Caco-2 (cell line): ENCODE measurements around the gene ENTPD7. TPM values are rescaled to one million over a fixed set of nuclear protein-coding genes. Genes with fewer than 3 reads are reported as not detected.

Source experiments
- BruUV-seq: library from RNA; stranded (reverse); fragments of 400-500 nt; replicated peaks from 2 replicates; lab custom pipeline; 2021; lab: Mats Ljungman, UMichigan
- CTCF ChIA-PET: fragments of 300-600 bp; sonication (Branson Sonifier 250); formaldehyde crosslinking; loops from one replicate; lab custom pipeline; 2022; ENCODE audit warnings: antibody characterized with exemption; lab: Charles Lee
- POLR2A ChIA-PET: fragments of 300-600 bp; sonication (Branson Sonifier 250); formaldehyde crosslinking; loops from one replicate; lab custom pipeline; 2022; ENCODE audit warnings: antibody characterized with exemption; lab: Charles Lee
- DNase-seq, 2 experiments: peaks; one replicate each; pipeline versions ENCODE4 v3.0.0 to v3.0.0-alpha.2; 2020 to 2022
- H3K27me3 ChIP-seq: replicated peaks from 2 replicates; pipeline ENCODE4 v1.6.0; 2011; ENCODE audit warnings: low read length; ENCODE audit not compliant: control insufficient read depth, insufficient read depth
- H3K36me3 ChIP-seq: 2 replicates; pipeline ENCODE4 v1.5.1; 2011; ENCODE audit warnings: low read length; ENCODE audit not compliant: control insufficient read depth, insufficient read depth
- H3K4me1 ChIP-seq: fragments of 250-450 bp; sonication (Bioruptor Pico); 2 replicates; pipeline ENCODE4 v1.5.1; 2020; ENCODE audit warnings: mild to moderate bottlenecking
- H3K4me3 ChIP-seq: 2 replicates; pipeline ENCODE4 v1.5.1; 2011; ENCODE audit warnings: low read depth, mild to moderate bottlenecking, control low read depth, low read length
- H3K9me3 ChIP-seq: fragments of 250-450 bp; sonication (Bioruptor Pico); 2 replicates; pipeline ENCODE4 v1.5.1; 2020; ENCODE audit warnings: mild to moderate bottlenecking, moderate library complexity
- H3K27ac Mint-ChIP-seq: one replicate; pipeline ENCODE4 v1.8.0; 2022; ENCODE audit warnings: mixed read lengths; ENCODE audit not compliant: unreplicated experiment
- H3K27me3 Mint-ChIP-seq: one replicate; pipeline ENCODE4 v1.8.0; 2022; ENCODE audit warnings: mixed read lengths; ENCODE audit not compliant: insufficient read depth, unreplicated experiment
- H3K36me3 Mint-ChIP-seq: one replicate; pipeline ENCODE4 v1.8.0; 2022; ENCODE audit warnings: mild to moderate bottlenecking, mixed read lengths; ENCODE audit not compliant: insufficient read depth, unreplicated experiment
- H3K4me1 Mint-ChIP-seq: one replicate; pipeline ENCODE4 v1.8.0; 2022; ENCODE audit warnings: low read depth, mixed read lengths; ENCODE audit not compliant: unreplicated experiment
- H3K4me3 Mint-ChIP-seq: one replicate; pipeline ENCODE4 v1.8.0; 2022; ENCODE audit warnings: mild to moderate bottlenecking, moderate library complexity, mixed read lengths; ENCODE audit not compliant: unreplicated experiment
- H3K9me3 Mint-ChIP-seq: one replicate; pipeline ENCODE4 v1.8.0; 2022; ENCODE audit warnings: mixed read lengths; ENCODE audit not compliant: unreplicated experiment
- CTCF ChIP-seq, 2 experiments: fragments of 200-600 bp in 1 of 2; IDR thresholded peaks; 1 replicate in 1 of 2; 2 replicates in 1 of 2; pipeline versions ENCODE4 v1.5.1 to v1.8.0; 2011 to 2022; ENCODE audit warnings: antibody characterized with exemption in 1 of 2, control low read depth in 1 of 2, inconsistent platforms in 1 of 2, low read depth in 1 of 2, low read length in 1 of 2, mild to moderate bottlenecking in 1 of 2, moderate library complexity in 1 of 2; ENCODE audit not compliant: insufficient read depth in 1 of 2, severe bottlenecking in 1 of 2, unreplicated experiment in 1 of 2
- intact Hi-C: fragments of 100-400 bp; cut with micrococcal nuclease; formaldehyde crosslinking; loops from one replicate; pipeline ENCODE4 v1.10.0; 2022; ENCODE audit not compliant: unreplicated experiment
- total RNA-seq: library from RNA; stranded (reverse); gene quantifications from 2 replicates; pipeline ENCODE4 v1.2.3, GENCODE V29; 2022

ENTPD7 gene
- total RNA-seq, 1 experiment from 2014 or later = 36.0 TPM

DNA sequence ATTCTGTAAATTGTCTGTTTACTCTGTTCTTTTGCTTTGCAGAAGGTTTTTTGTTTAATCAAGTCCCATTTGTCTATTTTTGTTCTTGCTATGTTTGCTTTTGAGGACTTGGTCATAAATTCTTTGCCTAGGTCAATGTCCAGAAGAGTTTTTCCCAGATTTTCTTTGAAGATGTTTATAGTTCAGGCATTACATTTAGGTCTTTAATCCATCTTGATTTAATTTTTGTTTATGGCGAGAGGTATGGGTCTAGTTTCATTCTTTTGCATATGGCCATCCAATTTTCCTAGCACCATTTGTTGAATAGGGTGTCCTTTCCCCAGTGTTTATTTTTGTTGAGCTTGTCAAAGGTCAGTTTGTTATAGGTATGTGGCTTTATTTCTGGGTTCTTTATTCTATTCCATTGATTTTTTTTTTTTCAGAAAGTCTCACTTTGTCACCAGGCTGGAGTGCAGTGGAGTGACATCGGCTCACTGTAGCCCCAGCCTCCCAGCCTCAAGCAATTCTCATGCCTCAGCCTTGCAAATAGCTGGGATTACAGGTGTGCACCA, 11.6 kb upstream of the ENTPD7 start:
- no peak for TF ChIP-seq CTCF (IDR thresholded peaks at IDR 0.05; ENCODE audit: insufficient read depth in 1 of 2, low read depth in 1 of 2, low read length in 1 of 2, severe bottlenecking in 1 of 2, unreplicated experiment in 1 of 2)
- peaks cover 15% of the 10 kb centered on the region for H3K9me3 ChIP-seq
- intact Hi-C loops = loop anchor here (1.0 kb wide), 1 partner anchor 27 kb away; the partner anchor contains the start of gene SLC25A28
- peaks cover 59% of the 10 kb centered on the region for H3K4me1 ChIP-seq
- BruUV-seq = no TSS peak
- Mint-ChIP-seq H3K27me3 (no peaks in the 10 kb centered on the region), H3K4me3 (peak overlapping the region; percentile 61), H3K36me3 (peaks cover 8% of the 10 kb centered on the region), H3K27ac (peak overlapping the region; percentile 72), H3K4me1 (peaks cover 43% of the 10 kb centered on the region), H3K9me3 (peaks cover 11% of the 10 kb centered on the region)
- CTCF ChIA-PET = interaction anchor here (0.6 to 1.0 kb wide), 2 partner anchors 11 to 35 kb away, joined by 3 to 7 read pairs; partner anchors contain the start of gene ENTPD7
- H3K27me3 ChIP-seq = no peaks in the 10 kb centered on the region
- peaks cover 1% of the 10 kb centered on the region; the same call in 1 of the 2 replicates for H3K36me3 ChIP-seq
- no peak overlapping the region for H3K4me3 ChIP-seq
- POLR2A ChIA-PET = interaction anchor here (0.6 to 1.8 kb wide), 6 partner anchors 11 to 434 kb away, joined by 3 to 12 read pairs (median 5); partner anchors contain the start of genes COX15, CUTC, ENTPD7 and GOT1
- peak; percentile 59 to 69 for DNase-seq

DNA sequence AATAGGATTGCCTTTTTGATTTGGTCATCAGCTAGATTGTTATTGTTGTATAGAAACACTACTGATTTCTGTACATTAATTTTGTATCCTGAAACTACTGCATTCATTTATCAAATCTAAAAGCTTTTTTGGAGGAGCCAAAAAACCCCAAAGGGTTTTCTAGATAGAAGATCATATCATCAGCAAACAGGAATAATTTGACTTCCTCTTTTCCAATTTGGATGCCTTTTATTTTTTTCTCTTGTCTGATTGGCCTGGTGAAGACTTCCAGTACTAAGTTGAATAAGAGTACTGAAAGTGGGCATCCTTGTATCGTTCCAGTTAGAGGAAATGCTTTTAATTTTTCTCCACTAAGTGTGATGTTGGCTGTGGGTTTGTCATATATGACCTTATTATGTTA, 10.6 kb upstream of the ENTPD7 start:
- no peak for TF ChIP-seq CTCF (IDR thresholded peaks at IDR 0.05; ENCODE audit: insufficient read depth in 1 of 2, low read depth in 1 of 2, low read length in 1 of 2, severe bottlenecking in 1 of 2, unreplicated experiment in 1 of 2)
- DNase-seq = no peak
- Mint-ChIP-seq H3K9me3 (peaks cover 11% of the 10 kb centered on the region), H3K4me1 (peaks cover 52% of the 10 kb centered on the region), H3K27me3 (no peaks in the 10 kb centered on the region), H3K27ac (peak overlapping the region; percentile 72), H3K4me3 (peak overlapping the region; percentile 21), H3K36me3 (peaks cover 8% of the 10 kb centered on the region)
- intact Hi-C loops = no loop called here
- Histone ChIP-seq H3K9me3 (peaks cover 15% of the 10 kb centered on the region), H3K4me3 (no peak overlapping the region), H3K36me3 (peaks cover 1% of the 10 kb centered on the region; the same call in 1 of the 2 replicates), H3K27me3 (no peaks in the 10 kb centered on the region), H3K4me1 (peaks cover 70% of the 10 kb centered on the region)
- ChIA-PET CTCF (no interaction called here), POLR2A (interaction anchor here (1.8 kb wide), 1 partner anchor 28 kb away, joined by 9 read pairs; the partner anchor contains the start of gene SLC25A28)
- BruUV-seq = no TSS peak

DNA sequence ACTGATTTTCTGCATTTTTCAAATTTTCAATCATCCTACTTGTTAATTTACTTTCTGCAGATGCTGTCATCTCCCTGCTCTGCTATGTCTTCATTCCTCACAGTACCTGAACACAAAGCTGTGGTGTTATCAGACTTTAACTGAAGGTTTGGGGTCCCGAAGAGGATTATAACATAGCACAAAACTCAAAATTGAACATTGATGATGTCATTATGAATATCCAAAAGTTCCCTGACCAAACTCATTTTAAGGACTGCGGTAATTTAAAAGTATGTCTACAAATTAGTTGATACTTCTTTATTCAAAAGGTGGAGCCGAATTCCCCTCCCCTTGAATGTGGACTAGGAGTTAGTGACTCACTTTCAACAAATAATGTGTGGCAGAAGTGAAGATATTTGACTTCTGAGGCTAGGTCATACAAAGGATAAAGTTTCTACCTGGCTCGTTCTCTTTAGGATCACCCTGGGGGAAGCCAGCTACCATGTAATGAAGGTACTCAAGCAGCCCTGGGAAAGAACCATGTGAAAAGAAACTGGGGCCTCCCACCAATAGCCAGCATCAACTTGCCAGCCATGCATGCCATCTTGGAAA, 6.4 kb upstream of the ENTPD7 start:
- DNase-seq = no peak
- Mint-ChIP-seq H3K9me3 (no peaks in the 10 kb centered on the region), H3K4me1 (peaks cover 60% of the 10 kb centered on the region), H3K27ac (peak overlapping the region; percentile 72), H3K4me3 (no peak overlapping the region), H3K36me3 (peaks cover under 1% of the 10 kb centered on the region), H3K27me3 (no peaks in the 10 kb centered on the region)
- POLR2A ChIA-PET = interaction anchor here (0.7 kb wide), 1 partner anchor 92 kb away, joined by 4 read pairs; no protein-coding TSS in a partner anchor
- peaks cover 5% of the 10 kb centered on the region for H3K9me3 ChIP-seq
- H3K4me3 ChIP-seq = no peak overlapping the region
- no TSS peak for BruUV-seq
- H3K27me3 ChIP-seq = no peaks in the 10 kb centered on the region
- intact Hi-C loops = no loop called here
- CTCF ChIA-PET = no interaction called here
- H3K4me1 ChIP-seq = peaks cover 58% of the 10 kb centered on the region
- no peaks in the 10 kb centered on the region; the same call in 1 of the 2 replicates for H3K36me3 ChIP-seq
- TF ChIP-seq CTCF (IDR thresholded peaks at IDR 0.05; ENCODE audit: insufficient read depth in 1 of 2, low read depth in 1 of 2, low read length in 1 of 2, severe bottlenecking in 1 of 2, unreplicated experiment in 1 of 2) = no peak
